Activated CD4-positive, alpha-beta T cell treated with anti-CD3 and anti-CD28 coated beads, Interleukin-2, amount 50 U/mL, for 24 hours (primary cell): Measurements from ENCODE around the gene NBPF3.

ENCODE experiments used
- DNase-seq, 2 donors: peaks; one replicate each; pipeline ENCODE4 v3.0.0-alpha.2; 2020; ENCODE audit warnings: low read depth in 1 of 2, low spot score in 1 of 2

Gene NBPF3

DNA sequence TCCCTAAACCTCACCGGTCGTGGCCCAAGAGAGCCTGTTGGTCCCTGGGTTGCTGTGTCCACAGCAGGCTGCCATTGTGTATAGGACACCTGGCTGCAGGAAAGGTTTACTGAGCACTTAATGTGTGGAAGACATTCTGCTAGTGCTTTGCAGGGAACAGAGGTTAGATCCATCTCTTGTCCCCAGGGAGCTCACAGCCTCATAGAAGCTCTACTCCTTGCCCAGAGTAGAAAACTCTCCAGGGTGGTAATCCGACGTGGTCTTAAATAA lies 52.4 kb downstream of the NBPF3 start:
- no peak for DNase-seq

DNA sequence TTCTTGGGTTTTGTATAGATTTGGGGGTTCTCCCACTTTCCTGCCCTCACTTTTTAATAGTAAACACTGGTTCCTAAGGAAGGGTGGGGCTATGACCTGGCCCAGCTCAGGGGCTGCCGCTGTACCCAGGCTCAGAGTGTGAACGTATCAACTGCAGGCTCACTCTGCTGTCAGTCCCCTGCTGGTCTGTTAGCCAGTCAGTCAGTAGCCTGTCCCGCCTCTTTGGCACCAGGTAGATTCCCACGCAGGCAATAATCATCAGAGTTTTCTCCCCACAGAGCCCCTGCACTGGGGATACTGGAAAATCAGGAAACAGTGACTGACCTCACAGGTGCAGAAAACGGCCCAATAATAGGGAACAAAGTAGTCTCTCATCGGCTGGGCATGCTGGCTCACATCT lies 54.3 kb downstream of the NBPF3 start:
- no peak for DNase-seq

DNA sequence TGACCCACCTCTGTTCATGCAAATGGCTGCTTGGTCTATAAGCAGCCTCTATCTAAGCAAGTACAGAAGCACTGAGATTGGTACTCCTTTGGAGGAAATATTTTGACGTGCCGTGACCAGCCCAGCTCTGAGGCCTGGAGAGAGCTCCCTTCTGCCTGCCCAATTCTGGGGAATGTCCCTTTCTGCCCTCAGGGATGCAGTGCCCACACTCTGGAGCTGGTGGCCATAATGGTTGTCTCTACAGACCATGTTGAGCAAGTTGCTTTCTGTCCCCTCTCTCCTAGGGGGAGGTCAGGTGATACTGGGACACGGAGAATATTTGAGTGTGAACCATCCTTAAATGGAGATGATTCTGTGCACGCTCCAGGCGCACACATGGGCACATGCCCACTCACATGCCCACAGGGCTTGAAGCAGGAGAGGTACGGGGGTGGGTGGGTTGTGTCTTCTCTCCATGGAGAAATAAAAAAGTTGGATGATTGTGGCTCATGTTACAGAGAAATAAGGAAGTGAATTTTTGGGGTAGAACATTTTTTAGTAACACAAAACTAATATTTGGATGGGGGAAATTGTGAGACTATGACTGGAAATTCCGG lies 55.4 kb downstream of the NBPF3 start:
- DNase-seq, result no peak

DNA sequence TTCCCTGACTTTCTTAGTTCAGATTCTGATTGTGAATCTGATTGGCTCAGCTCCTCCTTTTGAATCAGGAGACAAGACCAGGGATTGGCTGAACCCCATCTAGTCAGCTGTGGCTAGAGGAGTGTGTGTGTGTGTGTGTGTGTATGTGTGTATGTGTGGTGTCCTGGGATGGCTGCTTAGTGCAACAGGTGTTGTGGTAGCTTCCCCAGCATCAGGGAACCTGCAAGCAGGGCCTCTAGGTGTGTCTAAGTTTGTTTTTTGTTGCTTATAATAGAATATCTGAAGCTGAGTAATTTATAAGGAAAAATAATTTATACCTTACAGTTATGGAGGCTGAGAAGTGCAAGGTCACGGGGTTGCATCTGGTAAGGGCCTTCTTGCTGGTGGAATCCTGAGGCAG lies 56.1 kb downstream of the NBPF3 start:
- no peak for DNase-seq

DNA sequence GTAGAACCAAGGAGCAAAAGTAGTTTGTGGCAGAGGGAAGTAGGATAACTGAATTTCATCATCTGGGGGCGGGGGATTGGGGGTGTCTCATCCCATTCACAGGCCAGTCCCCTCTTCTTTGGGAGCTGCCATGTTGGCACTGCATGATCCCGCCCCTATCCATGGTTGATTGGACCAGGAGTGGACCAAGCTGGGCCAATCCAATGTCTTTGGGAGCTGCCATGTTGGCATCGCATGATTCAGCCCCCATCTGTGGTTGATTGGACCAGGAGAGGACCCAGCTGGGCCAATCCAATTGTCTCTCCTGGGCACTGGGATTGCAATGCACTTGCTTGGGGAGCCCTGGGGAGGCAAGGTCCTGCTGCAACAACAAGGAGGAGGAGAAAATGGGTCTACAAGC lies 56.9 kb downstream of the NBPF3 start:
- no peak for DNase-seq

DNA sequence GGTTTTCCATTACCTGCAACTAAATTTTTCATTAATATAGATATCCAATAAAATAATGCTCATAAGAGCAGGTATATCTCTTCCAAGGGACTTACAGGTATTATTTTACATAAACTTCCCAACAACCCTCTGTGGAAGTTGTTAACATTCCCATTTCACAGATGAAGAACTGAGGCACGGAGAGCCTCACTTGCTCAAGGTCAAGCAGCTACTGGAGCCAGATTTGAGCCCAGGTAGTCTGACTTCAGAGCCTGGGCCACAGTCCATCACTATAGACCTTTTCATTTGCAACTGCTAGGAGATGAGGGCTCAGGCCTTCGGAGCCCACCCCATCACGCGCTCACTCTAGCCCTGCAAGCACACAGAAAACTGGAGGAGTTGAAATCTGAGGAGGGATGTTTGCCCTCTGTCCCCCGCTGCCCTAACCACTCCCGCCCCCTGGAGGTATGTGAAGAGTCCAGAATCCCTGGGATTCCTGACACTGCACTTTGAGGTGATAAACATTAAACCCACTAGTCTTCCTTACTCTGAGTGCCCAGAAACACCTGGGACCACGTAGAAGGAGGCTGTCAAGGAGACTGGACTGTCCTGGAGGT lies 57.6 kb downstream of the NBPF3 start:
- DNase-seq, result no peak

DNA sequence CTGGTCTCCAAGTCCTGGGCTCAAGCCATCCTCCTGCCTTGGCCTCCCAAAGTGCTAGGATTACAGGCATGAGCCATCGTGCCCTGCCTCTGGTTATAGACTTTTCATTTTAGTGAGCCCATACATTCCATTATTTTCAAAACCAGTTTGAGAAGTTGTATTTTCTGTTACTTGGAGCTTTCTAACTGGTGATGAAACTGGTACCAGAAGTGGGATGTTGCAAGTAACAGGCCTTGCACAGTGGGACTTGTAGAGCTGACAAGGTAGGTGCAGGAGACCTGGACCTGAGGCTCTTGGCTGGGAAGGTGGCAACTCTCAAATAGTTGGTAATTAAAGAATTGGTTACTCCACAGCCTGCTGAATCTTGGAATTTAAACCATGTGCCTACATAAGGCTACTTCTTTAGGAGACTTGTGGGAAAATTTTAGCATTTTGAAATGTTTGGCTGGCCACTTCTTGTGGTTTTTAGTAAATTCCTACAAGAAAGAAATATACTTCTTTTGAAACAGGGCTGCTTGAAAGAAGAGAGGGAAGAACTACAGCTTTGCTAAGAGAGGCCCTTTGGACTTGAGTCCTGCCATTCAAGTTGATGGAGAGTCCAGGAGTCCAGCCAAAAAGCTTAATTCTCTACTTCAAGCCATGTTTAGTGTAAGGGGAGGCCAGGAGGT lies 59.5 kb downstream of the NBPF3 start:
- DNase-seq, result no peak

DNA sequence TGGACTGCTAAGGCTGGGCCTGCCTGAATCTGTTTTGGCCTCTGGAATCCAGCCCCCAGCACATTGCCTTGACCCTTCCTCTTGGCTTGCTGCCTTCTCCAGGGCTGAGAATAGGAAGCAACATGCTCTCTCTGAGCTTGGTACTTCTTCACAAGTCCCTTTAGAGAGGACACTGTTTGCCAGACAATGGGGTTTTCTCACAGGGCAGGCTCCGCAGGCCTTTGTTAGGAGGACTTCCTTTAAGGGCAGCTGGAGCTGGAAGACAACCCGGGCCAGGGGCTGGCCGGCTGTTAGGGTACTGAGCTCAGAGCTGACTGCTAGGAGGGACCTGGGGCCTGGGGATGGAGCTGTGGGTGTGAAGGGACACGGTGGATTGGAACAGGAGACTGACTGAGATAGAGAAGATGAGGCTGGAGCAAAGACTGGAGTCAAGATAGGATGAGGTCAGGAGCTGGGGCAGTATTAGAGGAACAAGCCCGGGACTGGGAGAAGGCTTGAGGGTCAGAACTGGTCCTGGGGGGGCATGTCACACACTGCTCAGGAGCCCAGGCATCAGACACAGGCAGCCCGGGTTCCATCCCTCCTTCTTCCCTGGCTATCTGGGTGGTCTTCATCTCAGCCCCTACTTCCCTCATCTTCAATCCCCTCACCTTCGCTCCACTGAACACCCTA lies 63.9 kb downstream of the NBPF3 start:
- no peak for DNase-seq

DNA sequence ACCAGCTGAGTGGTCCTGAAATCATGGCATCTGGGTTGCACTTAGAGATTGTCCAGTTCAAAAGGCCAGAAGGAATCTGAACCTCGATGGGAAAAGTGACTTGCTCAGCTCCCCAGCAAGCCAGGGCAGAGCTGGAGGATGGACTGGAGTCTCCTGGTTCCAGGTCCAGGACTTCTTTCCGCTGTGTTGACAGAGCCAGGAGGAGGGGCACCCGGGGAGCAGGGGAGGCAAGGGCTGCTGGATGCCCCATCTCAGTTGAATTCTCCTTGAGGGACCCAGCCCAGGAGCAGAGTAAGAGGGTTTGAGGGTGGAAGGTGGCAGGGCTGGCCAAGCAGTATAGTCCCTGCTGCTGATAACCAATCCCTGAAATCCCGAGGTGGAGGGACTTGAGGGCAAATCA lies 66.9 kb downstream of the NBPF3 start:
- DNase-seq, result no peak

DNA sequence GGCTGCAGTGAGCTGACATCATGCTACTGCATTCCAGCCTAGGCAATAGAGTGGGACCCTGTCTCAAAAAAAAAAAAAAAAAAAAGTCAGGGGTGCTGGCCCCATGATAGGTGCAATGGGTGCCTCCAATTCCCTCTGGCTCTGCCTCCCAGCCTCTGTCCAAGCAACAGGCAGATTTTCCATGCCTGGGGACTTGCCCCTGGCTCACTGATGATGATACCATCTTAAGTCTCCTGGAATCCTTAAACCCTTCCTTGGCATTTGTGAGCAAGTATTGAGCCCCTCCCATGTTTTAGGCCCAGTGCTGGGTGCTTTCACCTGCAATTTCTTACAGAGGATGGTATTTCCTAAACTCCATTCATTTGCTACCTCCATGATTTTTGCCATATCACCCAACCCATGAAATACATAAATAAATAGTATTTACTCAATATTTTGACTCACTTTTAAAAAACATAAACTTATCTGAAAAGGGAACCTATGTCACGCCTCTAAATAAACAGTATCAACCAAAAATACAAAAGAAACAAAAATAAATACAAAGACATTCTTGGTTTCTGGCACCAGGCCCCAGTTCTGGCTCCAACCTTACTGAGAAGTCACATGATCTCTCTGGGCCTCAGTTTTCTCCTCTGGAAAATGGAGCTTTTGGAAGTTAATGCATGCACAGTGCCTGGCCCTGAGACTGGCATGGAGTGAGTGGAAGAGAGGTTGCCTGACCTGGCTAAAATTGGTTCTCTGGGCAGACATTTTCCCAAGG lies 67.8 kb downstream of the NBPF3 start:
- no peak for DNase-seq

DNA sequence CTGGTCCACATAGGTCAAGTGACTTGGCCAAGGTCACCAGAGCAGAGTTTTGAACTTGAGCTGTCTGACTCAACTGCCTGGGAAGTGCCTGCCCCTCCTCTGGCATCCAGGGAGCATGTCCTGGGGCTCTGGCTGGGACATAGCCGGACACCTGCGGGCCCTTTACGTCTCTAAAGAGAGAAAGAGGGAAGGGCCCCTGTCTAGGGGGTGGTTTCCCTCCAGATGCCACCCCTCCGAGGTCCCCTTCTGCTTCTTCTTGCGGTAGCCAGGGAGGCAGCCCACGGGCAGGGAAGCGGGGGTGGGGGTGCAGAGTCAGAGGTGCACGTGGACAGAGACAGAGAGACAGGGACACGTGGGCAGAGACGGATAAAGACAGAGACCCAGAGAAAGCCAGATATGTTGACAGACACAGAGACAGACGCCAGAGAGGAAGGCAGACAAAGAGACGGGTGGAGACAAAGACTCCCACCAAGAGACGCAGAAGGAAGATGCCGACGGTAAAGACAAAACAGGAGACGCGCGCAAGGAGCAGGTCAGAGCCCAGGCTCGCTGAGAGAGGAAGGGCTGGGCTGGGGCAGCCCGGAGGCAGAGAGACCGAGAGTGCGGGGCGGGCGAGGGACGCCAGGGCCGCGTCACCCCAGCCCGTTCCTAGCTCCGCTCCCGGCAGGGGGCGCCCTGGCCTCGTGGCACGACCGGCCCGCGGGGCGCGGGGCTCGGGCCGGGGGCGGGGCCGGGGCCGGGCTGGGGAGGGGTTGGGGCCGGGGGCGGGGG lies 68.8 kb downstream of the NBPF3 start:
- DNase-seq, result peak; percentile 19 to 43

DNA sequence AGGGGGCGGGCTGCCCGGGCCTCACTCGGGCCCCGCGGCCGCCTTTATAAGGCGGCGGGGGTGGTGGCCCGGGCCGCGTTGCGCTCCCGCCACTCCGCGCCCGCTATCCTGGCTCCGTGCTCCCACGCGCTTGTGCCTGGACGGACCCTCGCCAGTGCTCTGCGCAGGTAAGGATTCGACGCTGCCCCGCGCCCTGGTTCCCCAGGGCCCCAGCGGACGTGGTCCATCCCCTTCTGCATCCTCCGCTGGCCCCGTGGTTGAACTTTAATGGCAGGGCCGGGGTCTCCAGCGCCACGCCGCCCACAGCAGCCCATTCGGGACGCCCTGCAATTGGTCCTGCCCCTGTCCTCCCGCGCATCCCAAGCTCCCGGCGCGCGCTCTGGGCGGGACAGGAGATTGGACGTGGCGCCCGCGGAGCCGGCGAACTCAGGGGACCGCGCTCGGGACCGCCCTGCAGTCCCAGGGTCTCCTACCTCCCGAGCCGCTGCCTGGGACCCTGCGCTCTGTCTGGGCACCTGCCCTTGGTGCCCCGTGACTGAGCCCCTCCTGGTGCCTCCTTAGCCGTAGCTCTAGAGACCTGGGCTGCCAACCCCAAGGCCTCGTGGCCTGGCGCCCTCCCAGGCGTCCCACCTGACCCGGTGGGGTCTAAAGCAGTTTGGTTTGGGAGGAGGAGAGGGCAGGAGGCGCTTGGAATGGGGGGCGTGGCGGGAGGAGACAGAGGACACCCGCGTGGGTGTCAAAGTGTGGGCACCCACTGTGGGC lies 69.6 kb downstream of the NBPF3 start, which contains the start of gene ALPL:
TSS of gene ALPL (plus strand) at position 73 of the 762 bp plus-strand sequence. CDS start 44,659 bp downstream, outside the sequence.
- no peak for DNase-seq

DNA sequence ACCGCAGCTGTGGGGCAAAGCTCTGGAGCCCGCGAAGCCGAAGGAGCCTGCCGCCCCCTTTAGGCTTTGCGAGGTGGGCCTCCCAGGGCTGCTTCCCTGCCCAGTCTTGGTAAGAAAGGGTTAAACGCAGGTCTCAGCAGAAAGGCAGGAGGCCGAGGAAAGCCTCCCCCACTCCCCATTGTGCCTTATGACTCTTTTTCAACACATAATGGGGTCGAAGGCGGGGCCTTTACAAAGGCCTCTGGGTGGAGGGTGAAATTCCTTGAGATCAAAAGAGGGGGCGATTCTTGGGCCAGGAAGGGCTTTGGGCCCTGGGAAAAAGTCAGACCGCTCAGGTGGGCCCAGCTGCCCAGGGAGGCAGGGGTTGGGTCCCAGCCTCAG lies 70.2 kb downstream of the NBPF3 start:
- no peak for DNase-seq

DNA sequence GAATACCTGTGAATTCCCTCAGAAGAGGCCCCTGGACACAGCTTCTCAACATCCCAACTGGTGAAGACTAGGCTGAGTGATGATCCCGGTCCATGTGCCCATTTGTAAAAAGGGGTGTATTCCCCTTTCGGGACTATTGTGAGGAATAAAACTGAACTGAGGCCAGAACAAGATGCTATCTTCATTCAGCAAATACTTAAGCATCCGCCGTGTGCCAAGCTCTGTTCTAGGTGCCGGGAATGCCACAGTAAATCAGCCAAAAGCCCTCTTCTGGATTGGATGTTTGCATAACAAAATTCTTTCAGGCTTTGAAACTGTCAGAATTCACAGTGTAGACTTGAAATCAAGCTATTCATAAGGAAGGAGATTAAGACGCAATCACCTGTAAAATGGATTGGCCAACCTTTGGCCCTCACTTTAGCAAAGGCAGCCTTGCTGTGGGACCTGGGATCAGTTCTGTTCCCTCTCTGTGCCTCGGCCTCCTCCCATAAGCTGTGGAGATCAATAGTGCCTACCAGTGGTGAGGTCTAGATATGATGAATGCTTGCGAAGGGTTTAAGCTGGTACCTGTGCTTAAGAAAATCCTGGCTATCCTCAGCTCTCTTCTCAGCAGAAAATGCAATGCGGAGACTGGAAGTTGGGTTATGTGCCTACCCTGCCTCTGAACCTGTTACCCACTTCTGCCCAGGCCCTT lies 71.1 kb downstream of the NBPF3 start:
- DNase-seq, result no peak

DNA sequence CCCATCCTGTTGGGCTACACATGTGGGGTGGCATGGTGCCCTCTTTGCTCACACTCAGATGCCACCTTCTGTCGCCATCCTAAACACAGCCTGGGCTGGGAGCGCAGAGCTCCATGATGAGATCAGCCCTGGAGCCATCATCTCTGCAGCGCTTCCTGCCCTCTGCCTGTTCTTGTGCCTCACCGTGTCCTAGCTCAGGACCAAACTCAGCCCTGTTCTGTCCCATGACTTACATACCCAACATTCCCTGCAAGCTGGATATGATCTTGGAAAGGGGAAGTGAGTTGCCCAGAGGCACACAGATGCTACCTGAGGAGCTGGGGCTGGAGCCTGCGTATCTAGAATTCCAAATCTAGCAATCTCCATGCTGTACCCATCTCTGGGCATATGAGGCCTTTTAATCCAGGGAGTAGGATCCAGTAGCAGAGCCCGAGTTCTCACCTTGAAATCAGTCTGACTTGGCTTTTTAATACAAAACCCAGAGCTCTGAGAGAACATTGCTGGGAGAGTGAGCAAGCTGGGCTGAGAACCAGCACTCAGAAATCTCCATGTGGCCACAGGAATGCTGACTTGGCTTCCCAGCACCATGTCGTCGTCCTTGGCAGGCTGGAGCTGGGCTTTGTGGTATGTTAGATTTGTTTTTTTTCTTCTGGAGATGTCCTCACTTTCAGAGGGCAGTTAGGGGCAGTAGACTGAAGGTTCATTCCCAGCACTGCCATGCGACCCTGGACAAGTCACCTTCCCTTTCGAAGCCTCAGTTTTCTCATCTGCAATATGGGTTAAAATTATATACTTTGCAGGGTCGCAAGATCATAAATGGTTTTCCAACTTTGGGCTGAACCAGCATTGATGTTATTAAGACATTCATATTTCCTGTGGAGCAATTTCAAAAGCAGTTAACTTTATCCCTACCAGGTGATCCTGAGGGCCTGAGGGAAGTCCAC lies 71.9 kb downstream of the NBPF3 start:
- no peak for DNase-seq

DNA sequence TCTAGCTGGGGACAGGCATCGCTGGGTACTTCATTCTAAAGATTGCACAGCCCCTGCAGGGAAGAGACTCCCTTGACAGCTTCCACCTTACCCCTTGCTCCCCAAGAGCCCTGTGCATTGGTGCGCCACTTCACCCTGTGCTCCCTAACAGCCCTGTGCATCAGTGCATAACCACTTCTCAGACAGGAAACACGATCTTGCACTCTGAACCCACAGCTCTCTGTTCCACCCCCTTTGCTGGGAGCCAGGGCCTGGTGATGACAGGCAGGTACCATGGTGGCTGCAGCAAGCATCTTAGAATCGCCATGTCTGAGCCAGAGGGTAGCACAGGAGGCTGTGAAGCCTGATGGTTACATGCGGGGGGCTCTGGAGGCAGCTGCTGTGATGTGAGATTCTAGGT lies 74.3 kb downstream of the NBPF3 start:
- no peak for DNase-seq

DNA sequence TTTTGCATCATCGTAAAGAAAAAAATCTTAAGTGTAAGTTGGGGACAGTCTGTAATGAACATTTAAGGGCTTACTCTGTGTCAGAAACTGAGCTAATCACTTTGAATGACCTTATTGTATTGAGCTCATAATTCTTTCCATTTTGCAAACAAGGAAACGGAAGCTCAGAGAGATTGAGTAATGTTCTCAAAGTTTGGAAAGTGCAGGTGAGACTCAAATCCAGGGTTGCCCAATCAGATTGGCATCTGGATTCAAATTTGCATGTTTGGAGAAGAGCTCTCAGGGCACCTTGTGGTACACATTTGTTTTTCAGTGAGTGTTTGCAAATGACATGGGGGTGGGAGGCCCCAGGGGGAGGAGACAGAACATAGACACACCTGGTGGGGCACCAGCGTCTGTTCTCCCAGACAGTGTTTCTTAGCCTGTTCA lies 77.2 kb downstream of the NBPF3 start:
- DNase-seq, result no peak

DNA sequence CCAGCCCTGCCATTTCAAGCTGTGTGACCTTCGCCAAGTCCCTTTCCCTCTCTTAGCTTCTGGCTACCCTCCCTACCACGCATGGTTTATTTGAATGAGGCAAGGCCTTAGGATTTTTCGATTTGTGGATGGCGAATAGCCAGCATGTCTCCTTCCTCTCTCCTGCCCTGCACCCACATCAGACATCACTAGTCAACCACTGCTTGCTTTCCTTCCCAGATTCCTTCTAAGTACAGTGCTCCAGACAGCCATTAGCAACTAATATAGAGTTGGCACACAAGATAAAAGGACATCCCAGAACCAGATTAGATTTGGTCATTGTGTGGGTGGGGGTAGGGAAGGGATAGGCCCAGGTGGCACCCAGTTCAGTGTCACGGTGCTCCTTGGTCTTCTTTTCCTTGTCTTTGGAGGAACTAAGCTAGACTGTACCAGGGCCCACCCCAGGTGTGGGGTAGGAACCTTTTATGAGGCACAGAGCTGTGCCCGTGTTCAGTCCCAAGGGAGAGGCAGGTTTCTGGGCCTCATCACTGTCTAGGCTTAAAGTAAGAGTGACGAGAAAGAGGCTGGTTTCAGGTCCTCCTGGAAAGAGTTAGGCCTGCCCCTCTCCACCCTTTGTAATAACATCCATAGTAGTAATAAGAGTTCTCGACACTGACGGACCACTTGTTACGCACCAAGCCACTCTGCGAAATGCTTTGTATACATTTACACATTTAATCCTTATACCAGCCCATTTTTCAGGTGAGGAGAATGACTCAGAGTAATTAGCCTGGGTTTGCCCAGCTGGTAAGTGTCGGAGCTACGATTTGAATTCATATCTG lies 77.9 kb downstream of the NBPF3 start:
- no peak for DNase-seq
